IMR-90 (cell line): ENCODE results near the gene PRKCB. TPM values are rescaled to one million over a fixed set of nuclear protein-coding genes. Genes with fewer than 3 reads are reported as not detected.

Experiments used
- ATAC-seq: fragments of 200-7000 bp; cut with Tn5 transposase; 2 replicates; pipeline ENCODE4 v1.9.1; 2020; ENCODE audit warnings: low read depth, mild to moderate bottlenecking, moderate library complexity
- BruUV-seq: library from RNA; stranded (reverse); fragments of 400-500 nt; replicated peaks from 2 replicates; lab custom pipeline; 2021; lab: Mats Ljungman, UMichigan
- CTCF ChIA-PET: fragments of 300-600 bp; formaldehyde crosslinking; extraction: SDS; loops from one replicate; lab custom pipeline; 2021; ENCODE audit warnings: antibody characterized with exemption; lab: Yijun Ruan, JAX
- POLR2A ChIA-PET: fragments of 300-600 bp; sonication (Branson Sonifier 250); formaldehyde crosslinking; loops from one replicate; lab custom pipeline; 2022; ENCODE audit warnings: antibody characterized with exemption; ENCODE audit not compliant: unreplicated experiment; lab: Charles Lee
- DNase-seq: peaks from one replicate; pipeline ENCODE4 v3.0.0; 2013
- H2AFZ ChIP-seq: replicated peaks from 2 replicates; pipeline ENCODE3; 2013; ENCODE audit warnings: low read length, mild to moderate bottlenecking; ENCODE audit not compliant: poor library complexity
- H2AK5ac ChIP-seq: 2 replicates; pipeline ENCODE4 v1.6.1; 2013; ENCODE audit warnings: low read depth, low read length, inconsistent platforms
- H2AK9ac ChIP-seq: replicated peaks from 2 replicates; pipeline ENCODE3; 2013; ENCODE audit warnings: mild to moderate bottlenecking, low read depth, low read length, moderate library complexity; ENCODE audit not compliant: poor library complexity
- H2BK120ac ChIP-seq: 2 replicates; pipeline ENCODE4 v1.6.1; 2013; ENCODE audit warnings: low read depth, low read length, inconsistent platforms
- H2BK15ac ChIP-seq: 3 replicates; pipeline ENCODE4 v1.6.1; 2013; ENCODE audit warnings: low read depth, low read length, inconsistent platforms
- H2BK20ac ChIP-seq: 2 replicates; pipeline ENCODE4 v1.6.1; 2013; ENCODE audit warnings: low read depth, mild to moderate bottlenecking, inconsistent platforms, low read length, moderate library complexity
- H2BK5ac ChIP-seq: 2 replicates; pipeline ENCODE4 v1.6.1; 2013; ENCODE audit warnings: mild to moderate bottlenecking, low read depth, low read length, inconsistent platforms; ENCODE audit not compliant: poor library complexity, severe bottlenecking
- H3K14ac ChIP-seq: replicated peaks from 2 replicates; pipeline ENCODE4 v1.6.1; 2013; ENCODE audit warnings: low read depth, low read length, inconsistent platforms
- H3K18ac ChIP-seq: 2 replicates; pipeline ENCODE4 v1.6.1; 2013; ENCODE audit warnings: low read depth, low read length, control low read depth
- H3K23ac ChIP-seq: 2 replicates; pipeline ENCODE4 v1.6.1; 2013; ENCODE audit warnings: low read depth, low read length, inconsistent platforms
- H3K27ac ChIP-seq: 2 replicates; pipeline ENCODE4 v1.5.1; 2013; ENCODE audit warnings: mild to moderate bottlenecking, control low read depth, low read length; ENCODE audit not compliant: insufficient read depth
- H3K27me3 ChIP-seq: 2 replicates; pipeline ENCODE4 v1.6.1; 2013; ENCODE audit warnings: low read length; ENCODE audit not compliant: control insufficient read depth, insufficient read depth
- H3K36me3 ChIP-seq: 2 replicates; pipeline ENCODE4 v1.6.1; 2013; ENCODE audit warnings: low read length, mixed read lengths; ENCODE audit not compliant: control insufficient read depth, insufficient read depth
- H3K4ac ChIP-seq: 2 replicates; pipeline ENCODE4 v1.6.1; 2013; ENCODE audit warnings: low read depth, low read length, inconsistent platforms
- H3K4me1 ChIP-seq: 2 replicates; pipeline ENCODE4 v1.6.1; 2013; ENCODE audit warnings: low read length, mixed read lengths; ENCODE audit not compliant: control insufficient read depth, insufficient read depth
- H3K4me2 ChIP-seq: 2 replicates; pipeline ENCODE4 v1.6.1; 2013; ENCODE audit warnings: low read depth, mild to moderate bottlenecking, control low read depth, low read length, moderate library complexity
- H3K4me3 ChIP-seq: 2 replicates; pipeline ENCODE4 v1.5.1; 2013; ENCODE audit warnings: low read depth, mild to moderate bottlenecking, control low read depth, low read length, moderate library complexity; ENCODE audit not compliant: insufficient read depth
- H3K56ac ChIP-seq: 2 replicates; pipeline ENCODE4 v1.6.1; 2013; ENCODE audit warnings: low read length, inconsistent platforms; ENCODE audit not compliant: insufficient read depth; ENCODE audit errors: extremely low read depth
- H3K79me1 ChIP-seq, 2 experiments: 2 replicates each; pipeline ENCODE4 v1.6.1; 2013; ENCODE audit warnings: low read length in 2 of 2, inconsistent platforms in 1 of 2, low read depth in 1 of 2
- H3K9ac ChIP-seq: 2 replicates; pipeline ENCODE4 v1.6.1; 2013; ENCODE audit warnings: low read depth, low read length, control low read depth
- H3K9me1 ChIP-seq: 2 replicates; pipeline ENCODE4 v1.6.1; 2013; ENCODE audit warnings: low read length, inconsistent platforms; ENCODE audit not compliant: insufficient read depth
- H3K9me3 ChIP-seq: 2 replicates; pipeline ENCODE4 v1.6.1; 2013; ENCODE audit warnings: low read length; ENCODE audit not compliant: control insufficient read depth, insufficient read depth
- H4K20me1 ChIP-seq: 2 replicates; pipeline ENCODE4 v1.6.1; 2013; ENCODE audit warnings: low read length, inconsistent platforms; ENCODE audit not compliant: insufficient read depth
- H4K5ac ChIP-seq: 2 replicates; pipeline ENCODE4 v1.6.1; 2013; ENCODE audit warnings: mild to moderate bottlenecking, low read depth, low read length, control low read depth
- H4K8ac ChIP-seq, 2 experiments: 2 replicates each; pipeline ENCODE4 v1.6.1; 2013; ENCODE audit warnings: low read depth in 2 of 2, low read length in 2 of 2, control low read depth in 1 of 2, inconsistent platforms in 1 of 2
- H4K91ac ChIP-seq: 2 replicates; pipeline ENCODE4 v1.6.1; 2013; ENCODE audit warnings: low read depth, low read length, inconsistent platforms; ENCODE audit not compliant: insufficient read depth
- BHLHE40 ChIP-seq: fragments of 150-350 bp; IDR thresholded peaks from 2 replicates; pipeline ENCODE4 v1.6.1; 2016; ENCODE audit warnings: mild to moderate bottlenecking, low read depth, low read length
- CEBPB ChIP-seq: IDR thresholded peaks from 2 replicates; pipeline ENCODE4 v1.6.1; 2012; ENCODE audit warnings: low read depth, low read length, improper control_type of control experiment
- CHD1 ChIP-seq: IDR thresholded peaks from 2 replicates; pipeline ENCODE4 v1.6.1; 2012; ENCODE audit warnings: low read depth, low read length, improper control_type of control experiment
- CTCF ChIP-seq: conservative IDR thresholded peaks from 2 replicates; pipeline ENCODE4 v1.5.1; 2012; ENCODE audit warnings: mild to moderate bottlenecking, low read depth, low read length, improper control_type of control experiment
- FOS ChIP-seq: fragments of 150-350 bp; IDR thresholded peaks from 2 replicates; pipeline ENCODE4 v1.6.1; 2016; ENCODE audit warnings: low read depth, low read length
- MAFK ChIP-seq: IDR thresholded peaks from 2 replicates; pipeline ENCODE4 v1.6.1; 2012; ENCODE audit warnings: low read depth, low read length, improper control_type of control experiment
- MAZ ChIP-seq: IDR thresholded peaks from 2 replicates; pipeline ENCODE4 v1.6.1; 2012; ENCODE audit warnings: low read depth, mild to moderate bottlenecking, low read length, improper control_type of control experiment, moderate library complexity, borderline replicate concordance
- MXI1 ChIP-seq: IDR thresholded peaks from 2 replicates; pipeline ENCODE4 v1.6.1; 2012; ENCODE audit warnings: low read depth, mild to moderate bottlenecking, low read length, moderate library complexity, borderline replicate concordance
- NFE2L2 ChIP-seq: fragments of 150-350 bp; IDR thresholded peaks from 2 replicates; pipeline ENCODE4 v1.6.1; 2016; ENCODE audit warnings: low read depth, mild to moderate bottlenecking, low read length
- POLR2A ChIP-seq: IDR thresholded peaks from 2 replicates; pipeline ENCODE4 v1.6.1; 2012; ENCODE audit warnings: mild to moderate bottlenecking, low read depth, low read length
- RAD21 ChIP-seq: IDR thresholded peaks from 2 replicates; pipeline ENCODE4 v1.6.1; 2012; ENCODE audit warnings: low read length, improper control_type of control experiment
- RFX5 ChIP-seq: IDR thresholded peaks from 2 replicates; pipeline ENCODE4 v1.8.0; 2012; ENCODE audit warnings: low read depth, mild to moderate bottlenecking, low read length, moderate library complexity
- WGBS, 2 experiments: methylation state at CpG; one replicate each; pipeline versions ENCODE4 v1.1.5 to v1.1.7; 2013; ENCODE audit warnings: missing lambda C conversion rate in 2 of 2; ENCODE audit not compliant: insufficient read length in 1 of 2; ENCODE audit errors: extremely low coverage in 2 of 2; 5-methylcytosine and 5-hydroxymethylcytosine counted together
- dilution Hi-C: fragments of 300-500 bp; cut with HindIII; formaldehyde crosslinking; loops from one replicate; pipeline ENCODE4 v1.14.3; 2018; ENCODE audit warnings: low sequenced_read_pairs; ENCODE audit not compliant: unreplicated experiment
- in situ Hi-C: fragments of 300-500 bp; cut with MboI; formaldehyde crosslinking; loops from 3 replicates; pipeline ENCODE4 v1.14.3; 2019; ENCODE audit warnings: low sequenced_read_pairs, inconsistent platforms, mixed read lengths
- intact Hi-C: fragments of 100-400 bp; cut with micrococcal nuclease; formaldehyde crosslinking; loops from 2 replicates; pipeline ENCODE4 v1.10.0; 2022
- polyA plus RNA-seq, 3 experiments: library from polyadenylated mRNA; depleted of rRNA; stranded (reverse); fragments of >200 nt; gene quantifications; 2 replicates each; pipeline ENCODE4 v1.2.3, GENCODE V29; 2012; ENCODE audit warnings: low replicate concordance in 1 of 3
- total RNA-seq: library from RNA; depleted of rRNA; stranded (reverse); fragments of >200 nt; gene quantifications from 2 replicates; pipeline ENCODE4 v1.2.3, GENCODE V29; 2012
- TF ChIP-seq, protein P1 (sequence below): fragments of 150-350 bp; IDR thresholded peaks from 2 replicates; pipeline ENCODE4 v1.6.1; 2017; ENCODE audit warnings: mild to moderate bottlenecking, antibody characterized with exemption, low read length, low read depth
- TF ChIP-seq, protein P2 (sequence below): fragments of 150-350 bp; IDR thresholded peaks from 2 replicates; pipeline ENCODE4 v1.6.1; 2016; ENCODE audit warnings: low read depth, mild to moderate bottlenecking, low read length, moderate library complexity, borderline replicate concordance

The PRKCB gene
- total and polyA plus RNA-seq, 2 of the 4 experiments (the other 2 are of a cell fraction): under 0.01 TPM; not detected in 1

- ChIA-PET CTCF (no interaction called here), POLR2A (no interaction called here)
- no peak for DNase-seq
- Histone ChIP-seq H4K91ac (no peak overlapping the region), H3K23ac (no peak overlapping the region), H3K9me1 (no peaks in the 10 kb centered on the region), H2BK15ac (no peak overlapping the region), H4K20me1 (no peaks in the 10 kb centered on the region), H3K4me3 (no peak overlapping the region), H3K36me3 (no peaks in the 10 kb centered on the region), H3K4me1 (no peaks in the 10 kb centered on the region), H3K4ac (no peak overlapping the region), H4K5ac (no peak overlapping the region), H2BK20ac (no peak overlapping the region), H3K79me1 (no peaks in the 10 kb centered on the region), H3K14ac (no peak overlapping the region), H3K56ac (no peak overlapping the region), H2BK120ac (no peak overlapping the region), H3K4me2 (no peak overlapping the region), H3K27ac (no peak overlapping the region), H3K27me3 (no peaks in the 10 kb centered on the region), H2AK9ac (no peak overlapping the region), H3K9me3 (no peaks in the 10 kb centered on the region), H2BK5ac (no peak overlapping the region), H2AK5ac (no peak overlapping the region), H3K9ac (no peak overlapping the region), H4K8ac (no peak overlapping the region), H3K18ac (no peak overlapping the region), H2AFZ (no peak overlapping the region)
- ATAC-seq: no peak
- BruUV-seq: no TSS peak
- intact Hi-C loops (no loop called here), in situ Hi-C loops (no loop called here), dilution Hi-C loops (no loop called here)
- TF ChIP-seq CEBPB (no peak), BHLHE40 (no peak), POLR2A (no peak), FOS (no peak), MXI1 (no peak), MAZ (no peak), RFX5 (no peak), RAD21 (no peak), MAFK (no peak), CTCF (no peak), CHD1 (no peak), NFE2L2 (no peak)
- TF ChIP-seq, protein P1, sequence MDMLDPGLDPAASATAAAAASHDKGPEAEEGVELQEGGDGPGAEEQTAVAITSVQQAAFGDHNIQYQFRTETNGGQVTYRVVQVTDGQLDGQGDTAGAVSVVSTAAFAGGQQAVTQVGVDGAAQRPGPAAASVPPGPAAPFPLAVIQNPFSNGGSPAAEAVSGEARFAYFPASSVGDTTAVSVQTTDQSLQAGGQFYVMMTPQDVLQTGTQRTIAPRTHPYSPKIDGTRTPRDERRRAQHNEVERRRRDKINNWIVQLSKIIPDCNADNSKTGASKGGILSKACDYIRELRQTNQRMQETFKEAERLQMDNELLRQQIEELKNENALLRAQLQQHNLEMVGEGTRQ: no peak
- TF ChIP-seq, protein P2, sequence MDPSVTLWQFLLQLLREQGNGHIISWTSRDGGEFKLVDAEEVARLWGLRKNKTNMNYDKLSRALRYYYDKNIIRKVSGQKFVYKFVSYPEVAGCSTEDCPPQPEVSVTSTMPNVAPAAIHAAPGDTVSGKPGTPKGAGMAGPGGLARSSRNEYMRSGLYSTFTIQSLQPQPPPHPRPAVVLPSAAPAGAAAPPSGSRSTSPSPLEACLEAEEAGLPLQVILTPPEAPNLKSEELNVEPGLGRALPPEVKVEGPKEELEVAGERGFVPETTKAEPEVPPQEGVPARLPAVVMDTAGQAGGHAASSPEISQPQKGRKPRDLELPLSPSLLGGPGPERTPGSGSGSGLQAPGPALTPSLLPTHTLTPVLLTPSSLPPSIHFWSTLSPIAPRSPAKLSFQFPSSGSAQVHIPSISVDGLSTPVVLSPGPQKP: no peak
- 81% methylated on average over 5 of the region's 11 CpGs; no CpG with 5 or more reads in 1 of the 2 experiments for WGBS, 2 experiments
These were observed 113.2 kb downstream of the PRKCB start for GRCh38 chr16:23948949-23949411.
